ENCODE results near the gene ITGB8.

Gene ITGB8

DNA sequence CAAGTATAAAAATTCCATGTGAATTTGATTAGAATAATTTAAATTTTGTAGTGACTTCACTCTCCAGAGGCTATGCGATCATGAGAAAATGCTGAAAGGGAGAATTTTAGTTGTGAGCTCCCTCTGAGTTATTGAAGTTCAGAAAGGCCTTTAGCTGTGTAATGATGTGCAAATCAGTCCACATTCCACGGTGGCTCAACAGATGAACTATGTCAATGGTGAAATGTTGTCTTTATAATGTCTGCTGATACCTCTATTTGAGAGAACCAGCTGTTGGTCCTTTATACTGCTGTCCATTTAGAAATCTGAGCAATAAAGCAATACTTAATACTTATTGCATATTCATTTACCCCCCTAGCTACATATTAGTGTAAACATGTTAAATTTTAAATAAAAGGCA lies 7.1 kb upstream of the ITGB8 start:
- Histone ChIP-seq H3K9ac (ENCODE audit: low read length) (no peak overlapping the region), H3K9me3 (ENCODE audit: control insufficient read depth, insufficient read depth, low read depth, low read length) (no peaks in the 10 kb centered on the region), H3K27ac (ENCODE audit: low read depth, low read length) (no peak overlapping the region), H3K27me3 (ENCODE audit: control insufficient read depth, insufficient read depth, low read length) (no peaks in the 10 kb centered on the region), H3K4me3 (ENCODE audit: low read depth, low read length) (no peak overlapping the region), H3K4me1 (ENCODE audit: control insufficient read depth, insufficient read depth, low read length) (no peaks in the 10 kb centered on the region), H3K36me3 (ENCODE audit: control insufficient read depth, insufficient read depth, low read length) (no peaks in the 10 kb centered on the region)

DNA sequence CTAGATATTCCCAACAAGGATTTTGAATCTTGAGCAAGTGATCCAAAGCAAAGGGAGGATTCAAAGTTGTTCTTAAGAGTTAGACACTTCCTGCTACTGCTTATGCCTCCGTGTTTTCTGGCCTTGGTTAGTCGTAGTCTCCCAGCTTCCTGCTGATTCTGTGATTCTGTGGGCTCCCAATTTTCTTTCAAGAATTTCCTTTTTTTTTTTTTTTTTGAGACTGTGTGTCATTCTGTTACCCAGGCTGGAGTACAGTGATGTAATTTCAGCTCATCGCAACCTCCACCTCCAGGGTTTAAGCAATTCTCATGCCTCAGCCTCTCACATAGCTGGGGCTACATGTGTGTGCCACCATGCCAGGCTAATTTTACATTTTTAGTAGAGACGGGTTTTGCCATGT lies 4.4 kb upstream of the ITGB8 start:
- Histone ChIP-seq H3K27me3 (ENCODE audit: control insufficient read depth, insufficient read depth, low read length) (peaks cover 5% of the 10 kb centered on the region), H3K4me3 (ENCODE audit: low read depth, low read length) (no peak overlapping the region), H3K27ac (ENCODE audit: low read depth, low read length) (no peak overlapping the region), H3K9me3 (ENCODE audit: control insufficient read depth, insufficient read depth, low read depth, low read length) (no peaks in the 10 kb centered on the region), H3K4me1 (ENCODE audit: control insufficient read depth, insufficient read depth, low read length) (peaks cover 5% of the 10 kb centered on the region), H3K9ac (ENCODE audit: low read length) (no peak overlapping the region), H3K36me3 (ENCODE audit: control insufficient read depth, insufficient read depth, low read length) (no peaks in the 10 kb centered on the region)

DNA sequence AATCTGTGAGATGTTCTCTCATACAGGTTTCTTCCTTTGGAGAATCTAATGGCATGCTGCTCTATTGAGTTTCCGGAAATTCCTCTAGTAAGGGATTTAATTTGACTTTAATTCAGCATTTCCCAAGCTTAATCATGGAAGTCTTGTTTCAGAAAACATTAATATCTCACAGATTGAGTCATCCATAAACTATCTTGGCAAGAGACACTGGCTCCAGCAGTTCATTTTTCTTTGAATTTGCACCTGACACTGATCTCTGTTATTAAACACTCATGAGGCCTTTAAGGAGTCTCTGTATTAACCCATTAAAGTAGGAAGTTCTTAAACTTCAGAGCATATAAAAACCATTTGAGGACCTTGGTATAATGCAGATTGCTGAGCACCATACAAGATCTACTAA lies 3.6 kb upstream of the ITGB8 start:
- Histone ChIP-seq H3K27me3 (ENCODE audit: control insufficient read depth, insufficient read depth, low read length) (peaks cover 10% of the 10 kb centered on the region), H3K4me3 (ENCODE audit: low read depth, low read length) (no peak overlapping the region), H3K9ac (ENCODE audit: low read length) (no peak overlapping the region), H3K4me1 (ENCODE audit: control insufficient read depth, insufficient read depth, low read length) (peaks cover 6% of the 10 kb centered on the region), H3K9me3 (ENCODE audit: control insufficient read depth, insufficient read depth, low read depth, low read length) (no peaks in the 10 kb centered on the region), H3K36me3 (ENCODE audit: control insufficient read depth, insufficient read depth, low read length) (no peaks in the 10 kb centered on the region), H3K27ac (ENCODE audit: low read depth, low read length) (no peak overlapping the region)

DNA sequence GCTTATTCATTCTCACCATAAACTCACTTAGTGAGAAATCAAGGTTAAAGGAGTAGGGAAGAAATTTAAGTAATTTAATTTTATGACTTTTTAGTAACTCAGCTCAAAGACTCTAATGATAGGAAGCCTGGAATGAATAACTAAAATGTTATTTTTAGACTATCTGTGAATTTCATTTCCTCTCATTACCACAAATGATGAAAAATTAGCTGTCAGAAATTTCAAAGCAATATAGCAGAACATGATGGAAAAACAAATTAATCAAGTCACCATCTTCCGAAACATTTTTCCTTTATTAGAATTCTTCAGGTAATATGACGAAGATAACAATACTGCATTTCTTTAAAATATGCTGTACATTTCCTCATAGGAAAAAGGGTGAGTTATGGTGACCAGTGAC lies 2.7 kb upstream of the ITGB8 start:
- Histone ChIP-seq H3K36me3 (ENCODE audit: control insufficient read depth, insufficient read depth, low read length) (no peaks in the 10 kb centered on the region), H3K27me3 (ENCODE audit: control insufficient read depth, insufficient read depth, low read length) (peaks cover 17% of the 10 kb centered on the region), H3K9ac (ENCODE audit: low read length) (no peak overlapping the region), H3K27ac (ENCODE audit: low read depth, low read length) (no peak overlapping the region), H3K4me3 (ENCODE audit: low read depth, low read length) (no peak overlapping the region), H3K9me3 (ENCODE audit: control insufficient read depth, insufficient read depth, low read depth, low read length) (no peaks in the 10 kb centered on the region), H3K4me1 (ENCODE audit: control insufficient read depth, insufficient read depth, low read length) (peaks cover 11% of the 10 kb centered on the region)

DNA sequence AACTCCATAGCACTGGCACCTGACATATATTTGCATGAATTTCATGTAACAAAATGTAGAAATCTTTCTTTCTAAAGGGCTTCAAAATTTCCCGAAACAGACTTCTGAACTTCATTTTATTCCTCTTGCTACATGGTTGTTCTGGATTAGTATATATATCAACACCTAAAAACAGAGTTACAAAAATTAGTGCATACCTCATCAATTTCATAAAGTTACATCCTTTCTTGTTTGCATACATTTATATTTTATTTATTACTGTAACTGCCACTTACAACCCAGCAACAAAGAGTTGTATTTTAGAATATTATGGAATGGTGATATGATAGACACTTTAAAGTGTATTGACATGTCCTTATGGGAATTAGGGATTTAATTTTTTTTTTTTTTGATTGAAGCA lies 2.0 kb upstream of the ITGB8 start:
- H3K9me3 ChIP-seq (ENCODE audit: control insufficient read depth, insufficient read depth, low read depth, low read length), result no peaks in the 10 kb centered on the region
- H3K4me1 ChIP-seq (ENCODE audit: control insufficient read depth, insufficient read depth, low read length), result peaks cover 11% of the 10 kb centered on the region
- H3K27ac ChIP-seq (ENCODE audit: low read depth, low read length), result no peak overlapping the region
- no peak overlapping the region for H3K9ac ChIP-seq (ENCODE audit: low read length)
- H3K4me3 ChIP-seq (ENCODE audit: low read depth, low read length), result peak overlapping the region; percentile 84; the same call in 1 of the 2 replicates
- H3K27me3 ChIP-seq (ENCODE audit: control insufficient read depth, insufficient read depth, low read length), result peaks cover 17% of the 10 kb centered on the region
- H3K36me3 ChIP-seq (ENCODE audit: control insufficient read depth, insufficient read depth, low read length), result no peaks in the 10 kb centered on the region

DNA sequence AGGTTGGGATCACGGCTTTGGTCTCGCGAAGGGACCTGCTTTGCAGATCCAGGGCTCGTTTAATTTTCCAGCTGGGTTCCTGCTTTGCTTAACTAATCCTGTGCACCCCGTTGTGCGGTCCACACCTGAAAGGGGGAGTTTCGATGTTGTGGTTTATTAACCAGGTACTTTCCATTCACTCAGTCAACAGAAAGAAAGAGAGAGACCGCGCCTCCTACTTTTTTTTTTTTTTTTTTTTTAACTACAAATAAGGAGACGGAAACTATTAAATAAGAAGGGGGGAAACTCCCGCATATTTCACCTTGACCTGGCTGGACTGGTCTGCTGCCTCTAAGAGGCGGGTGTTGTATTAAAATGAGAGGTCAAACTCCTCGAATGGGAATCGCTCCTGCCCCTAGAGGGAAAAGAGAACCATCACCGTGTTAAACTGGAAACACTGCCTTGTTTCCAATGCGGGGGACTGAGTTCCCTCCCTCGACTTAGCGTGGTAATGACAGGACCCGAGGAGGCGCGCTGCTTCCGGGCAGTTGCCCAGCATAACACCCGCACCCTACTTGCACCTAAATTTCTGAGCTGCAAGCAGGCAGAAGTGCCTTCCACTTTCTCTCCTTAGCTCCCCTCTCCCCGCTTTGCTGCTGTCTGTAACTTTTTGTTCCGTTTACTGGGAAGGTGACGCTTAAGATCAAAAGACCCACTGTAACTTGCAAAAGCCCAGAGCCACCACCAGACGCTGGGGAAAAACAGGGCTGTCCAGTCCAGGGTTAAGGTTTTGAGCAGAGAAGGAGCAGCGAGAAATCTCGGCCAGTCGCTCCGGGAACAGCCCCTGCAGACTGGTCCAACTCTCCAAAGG lies 1.1 kb upstream of the ITGB8 start:
- no peaks in the 10 kb centered on the region for H3K9me3 ChIP-seq (ENCODE audit: control insufficient read depth, insufficient read depth, low read depth, low read length)
- H3K4me1 ChIP-seq (ENCODE audit: control insufficient read depth, insufficient read depth, low read length), result peaks cover 11% of the 10 kb centered on the region
- H3K4me3 ChIP-seq (ENCODE audit: low read depth, low read length), result peak overlapping the region; percentile 84
- peaks cover 17% of the 10 kb centered on the region for H3K27me3 ChIP-seq (ENCODE audit: control insufficient read depth, insufficient read depth, low read length)
- H3K36me3 ChIP-seq (ENCODE audit: control insufficient read depth, insufficient read depth, low read length), result no peaks in the 10 kb centered on the region
- H3K27ac ChIP-seq (ENCODE audit: low read depth, low read length), result peak overlapping the region; percentile 46; the same call in 1 of the 2 replicates
- H3K9ac ChIP-seq (ENCODE audit: low read length), result peak overlapping the region; percentile 86

DNA sequence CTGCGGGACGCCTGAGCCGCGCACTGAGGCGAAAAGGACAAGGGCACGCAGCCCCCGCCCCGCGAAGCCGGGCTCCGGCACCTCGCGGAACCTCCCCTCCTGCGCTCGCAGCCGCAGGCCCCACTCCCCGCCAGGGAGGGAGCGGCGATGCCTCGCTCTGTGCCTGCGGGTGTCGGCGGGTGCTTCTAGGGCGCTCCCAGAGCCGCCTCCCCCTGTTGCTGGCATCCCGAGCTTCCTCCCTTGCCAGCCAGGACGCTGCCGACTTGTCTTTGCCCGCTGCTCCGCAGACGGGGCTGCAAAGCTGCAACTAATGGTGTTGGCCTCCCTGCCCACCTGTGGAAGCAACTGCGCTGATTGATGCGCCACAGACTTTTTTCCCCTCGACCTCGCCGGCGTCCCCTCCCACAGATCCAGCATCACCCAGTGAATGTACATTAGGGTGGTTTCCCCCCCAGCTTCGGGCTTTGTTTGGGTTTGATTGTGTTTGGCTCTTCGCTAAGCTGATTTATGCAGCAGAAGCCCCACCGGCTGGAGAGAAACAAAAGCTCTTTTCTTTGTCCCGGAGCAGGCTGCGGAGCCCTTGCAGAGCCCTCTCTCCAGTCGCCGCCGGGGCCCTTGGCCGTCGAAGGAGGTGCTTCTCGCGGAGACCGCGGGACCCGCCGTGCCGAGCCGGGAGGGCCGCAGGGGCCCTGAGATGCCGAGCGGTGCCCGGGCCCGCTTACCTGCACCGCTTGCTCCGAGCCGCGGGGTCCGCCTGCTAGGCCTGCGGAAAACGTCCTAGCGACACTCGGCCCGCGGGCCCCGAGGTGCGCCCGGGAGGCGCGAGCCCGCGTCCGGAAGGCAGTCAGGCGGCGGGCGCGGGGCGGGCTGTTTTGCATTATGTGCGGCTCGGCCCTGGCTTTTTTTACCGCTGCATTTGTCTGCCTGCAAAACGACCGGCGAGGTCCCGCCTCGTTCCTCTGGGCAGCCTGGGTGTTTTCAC lies 519 bp downstream of the ITGB8 start:
- Histone ChIP-seq H3K4me3 (ENCODE audit: low read depth, low read length) (peak overlapping the region; percentile 84), H3K27ac (ENCODE audit: low read depth, low read length) (peak overlapping the region; percentile 15; the same call in 1 of the 2 replicates), H3K9me3 (ENCODE audit: control insufficient read depth, insufficient read depth, low read depth, low read length) (no peaks in the 10 kb centered on the region), H3K36me3 (ENCODE audit: control insufficient read depth, insufficient read depth, low read length) (no peaks in the 10 kb centered on the region), H3K27me3 (ENCODE audit: control insufficient read depth, insufficient read depth, low read length) (peaks cover 17% of the 10 kb centered on the region), H3K9ac (ENCODE audit: low read length) (peak overlapping the region; percentile 86), H3K4me1 (ENCODE audit: control insufficient read depth, insufficient read depth, low read length) (peaks cover 11% of the 10 kb centered on the region)

DNA sequence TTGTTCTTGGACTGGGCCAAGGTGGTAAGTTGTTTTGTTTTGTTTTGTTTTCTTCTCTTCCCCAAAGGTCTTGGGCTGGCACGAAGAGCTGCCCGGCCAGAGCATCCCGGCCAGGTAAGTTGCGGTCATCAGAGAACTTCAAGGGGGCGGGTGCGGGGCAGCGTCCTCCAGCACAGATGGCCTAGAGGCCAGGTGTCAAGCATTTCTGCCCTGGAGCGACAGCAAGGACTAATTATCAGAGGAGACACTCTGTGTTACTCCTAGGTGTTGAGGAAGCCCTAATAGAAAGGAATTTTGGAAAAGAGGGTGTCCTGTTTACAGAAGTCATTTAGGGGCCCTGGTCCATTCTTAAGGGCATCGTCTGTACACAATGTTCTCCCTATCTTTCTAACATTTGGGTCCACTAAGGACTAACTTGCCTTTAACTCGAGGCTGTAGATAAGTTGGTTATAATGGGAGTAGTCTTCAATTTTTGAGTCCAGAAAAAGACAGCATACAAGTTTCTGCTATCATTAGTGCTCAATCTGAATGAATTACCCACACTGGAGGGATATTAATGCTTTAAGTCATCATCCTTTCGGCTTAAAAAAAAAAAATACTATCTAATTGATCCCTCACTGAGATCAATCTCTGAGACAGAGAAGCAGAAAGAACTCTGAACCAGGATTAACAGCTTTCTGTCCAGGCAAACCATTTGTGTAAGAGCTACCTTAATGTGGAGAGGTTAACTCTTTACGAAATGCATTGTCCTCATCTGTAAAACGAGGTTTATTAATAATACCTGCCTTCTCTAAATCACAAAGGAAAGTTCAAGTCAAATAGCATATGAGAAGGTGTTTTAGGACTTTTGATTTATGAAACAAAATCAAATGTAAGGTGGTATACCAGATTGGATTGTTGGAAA lies 1.5 kb downstream of the ITGB8 start:
- Histone ChIP-seq H3K27me3 (ENCODE audit: control insufficient read depth, insufficient read depth, low read length) (peaks cover 17% of the 10 kb centered on the region), H3K4me1 (ENCODE audit: control insufficient read depth, insufficient read depth, low read length) (peaks cover 11% of the 10 kb centered on the region), H3K27ac (ENCODE audit: low read depth, low read length) (no peak overlapping the region; the same call in 1 of the 2 replicates), H3K4me3 (ENCODE audit: low read depth, low read length) (peak overlapping the region; percentile 84), H3K9ac (ENCODE audit: low read length) (peak overlapping the region; percentile 86), H3K36me3 (ENCODE audit: control insufficient read depth, insufficient read depth, low read length) (no peaks in the 10 kb centered on the region), H3K9me3 (ENCODE audit: control insufficient read depth, insufficient read depth, low read depth, low read length) (no peaks in the 10 kb centered on the region)

DNA sequence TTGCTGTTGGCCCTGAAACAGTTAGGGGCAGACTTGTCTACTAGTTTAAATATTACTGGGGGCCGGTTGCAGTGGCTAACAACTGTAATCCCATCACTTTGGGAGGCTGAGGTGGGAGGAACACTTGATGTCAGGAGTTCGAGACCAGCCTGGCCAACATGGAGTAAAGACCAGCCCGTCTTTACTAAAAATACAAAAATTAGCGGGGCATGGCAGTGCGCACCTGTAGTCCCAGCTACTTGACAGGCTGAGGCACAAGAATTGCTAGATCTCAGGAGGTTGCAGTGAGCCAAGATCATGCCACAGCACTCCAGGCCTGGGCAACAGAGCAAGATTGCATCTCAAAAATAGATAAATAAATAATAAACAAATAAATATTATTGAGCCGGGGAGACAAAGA lies 7.6 kb downstream of the ITGB8 start:
- peaks cover 17% of the 10 kb centered on the region for H3K4me1 ChIP-seq (ENCODE audit: control insufficient read depth, insufficient read depth, low read length)
- no peak overlapping the region for H3K4me3 ChIP-seq (ENCODE audit: low read depth, low read length)
- H3K36me3 ChIP-seq (ENCODE audit: control insufficient read depth, insufficient read depth, low read length), result no peaks in the 10 kb centered on the region
- no peak overlapping the region for H3K9ac ChIP-seq (ENCODE audit: low read length)
- no peaks in the 10 kb centered on the region for H3K27me3 ChIP-seq (ENCODE audit: control insufficient read depth, insufficient read depth, low read length)
- no peak overlapping the region for H3K27ac ChIP-seq (ENCODE audit: low read depth, low read length)
- no peaks in the 10 kb centered on the region for H3K9me3 ChIP-seq (ENCODE audit: control insufficient read depth, insufficient read depth, low read depth, low read length)

DNA sequence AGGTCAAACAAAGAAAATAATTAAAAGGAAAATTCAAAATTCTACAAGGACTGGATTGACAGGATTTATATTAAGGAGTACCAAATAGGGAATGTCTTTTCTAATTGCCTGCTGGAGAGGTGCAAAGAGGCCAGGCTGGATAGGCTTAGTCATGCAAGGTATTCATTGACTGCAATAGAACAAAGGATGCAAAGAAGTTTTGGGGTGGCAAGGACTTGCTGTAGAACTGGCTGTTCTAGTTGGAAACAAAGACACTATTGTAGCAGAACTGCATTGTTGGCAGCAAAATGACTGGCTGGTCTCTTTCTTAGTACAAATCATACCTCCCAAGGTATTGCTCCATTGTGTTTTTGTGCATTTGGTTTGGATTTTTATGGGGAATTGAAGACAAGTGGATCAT lies 10.1 kb downstream of the ITGB8 start:
- Histone ChIP-seq H3K36me3 (ENCODE audit: control insufficient read depth, insufficient read depth, low read length) (no peaks in the 10 kb centered on the region), H3K9ac (ENCODE audit: low read length) (no peak overlapping the region), H3K9me3 (ENCODE audit: control insufficient read depth, insufficient read depth, low read depth, low read length) (no peaks in the 10 kb centered on the region), H3K27ac (ENCODE audit: low read depth, low read length) (no peak overlapping the region), H3K4me1 (ENCODE audit: control insufficient read depth, insufficient read depth, low read length) (peaks cover 17% of the 10 kb centered on the region), H3K27me3 (ENCODE audit: control insufficient read depth, insufficient read depth, low read length) (no peaks in the 10 kb centered on the region), H3K4me3 (ENCODE audit: low read depth, low read length) (no peak overlapping the region)
